ENCODE measurements around the gene GRM6. TPM values are rescaled to one million over a fixed set of nuclear protein-coding genes. Genes with fewer than 3 reads are reported as not detected.

Gene GRM6
- polyA plus RNA-seq, 4 donors = 0.56 to 0.90 (median 0.69) TPM

DNA sequence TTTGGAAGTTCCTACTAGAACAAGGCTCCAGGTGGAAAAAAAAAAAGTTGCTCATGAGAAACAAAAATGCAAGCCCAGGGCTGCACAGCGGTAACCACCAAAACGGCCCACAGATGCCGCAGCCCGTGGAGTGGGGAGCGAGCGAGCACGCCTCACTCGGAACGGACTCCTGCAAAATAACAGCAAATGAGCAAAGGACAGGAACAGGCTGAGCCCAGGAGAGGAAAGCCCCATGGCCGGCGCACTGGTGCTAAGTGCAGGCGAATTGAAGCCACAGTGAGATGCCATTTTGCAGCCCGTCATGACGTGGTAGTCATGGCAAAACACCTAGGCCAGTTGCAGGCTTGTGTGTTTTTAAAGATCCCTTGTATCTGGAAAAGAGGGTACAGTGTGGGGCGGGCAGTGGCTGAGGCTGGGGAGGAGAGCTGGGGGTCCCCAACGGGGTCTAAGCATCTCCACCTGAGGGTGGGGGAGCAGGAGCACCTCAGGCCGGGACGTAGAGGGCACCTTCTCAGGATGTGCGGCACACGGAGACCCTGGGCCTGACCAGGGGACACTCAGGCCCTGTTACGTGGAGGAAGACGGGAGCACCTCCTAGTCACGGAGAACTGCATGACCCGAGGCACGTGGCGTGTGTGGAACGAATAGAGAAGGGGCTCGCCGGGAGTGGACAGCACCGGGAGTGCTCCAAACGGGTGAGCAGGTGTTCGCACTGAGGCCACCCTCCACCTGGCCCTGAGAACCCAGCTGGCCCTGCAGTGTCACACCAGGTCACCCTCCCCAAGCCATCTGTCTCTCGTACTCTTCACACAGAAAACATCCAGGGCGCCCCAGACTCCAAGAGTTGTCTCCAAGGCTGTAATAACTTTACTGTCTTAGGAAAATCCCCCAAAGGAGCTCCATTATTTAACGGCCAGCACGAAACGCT, 10.7 kb downstream of the GRM6 start:
- no peak for DNase-seq (ENCODE audit: low read depth in 4 of 4, low spot score in 3 of 4)

DNA sequence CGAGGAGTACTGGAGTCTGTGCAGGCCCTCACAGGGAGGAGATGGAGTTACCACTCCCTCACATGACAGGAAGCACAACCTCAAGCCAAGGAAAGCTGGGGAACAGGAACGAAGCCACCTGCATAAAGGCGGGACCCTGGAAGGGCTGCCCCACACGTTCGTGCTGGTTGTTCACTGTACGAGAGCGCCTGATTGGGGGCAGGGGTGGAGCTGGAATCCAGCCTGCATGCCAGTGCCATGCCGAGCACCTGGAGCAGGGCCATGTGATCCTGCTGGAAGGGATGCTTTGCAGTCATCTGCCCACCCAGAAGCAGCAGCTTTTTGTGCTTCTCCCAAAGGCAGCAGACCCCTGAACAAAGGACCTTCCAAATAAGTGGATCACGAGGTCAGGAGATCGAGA, 11.4 kb downstream of the GRM6 start:
- no peak for DNase-seq (ENCODE audit: low read depth in 4 of 4, low spot score in 3 of 4)

DNA sequence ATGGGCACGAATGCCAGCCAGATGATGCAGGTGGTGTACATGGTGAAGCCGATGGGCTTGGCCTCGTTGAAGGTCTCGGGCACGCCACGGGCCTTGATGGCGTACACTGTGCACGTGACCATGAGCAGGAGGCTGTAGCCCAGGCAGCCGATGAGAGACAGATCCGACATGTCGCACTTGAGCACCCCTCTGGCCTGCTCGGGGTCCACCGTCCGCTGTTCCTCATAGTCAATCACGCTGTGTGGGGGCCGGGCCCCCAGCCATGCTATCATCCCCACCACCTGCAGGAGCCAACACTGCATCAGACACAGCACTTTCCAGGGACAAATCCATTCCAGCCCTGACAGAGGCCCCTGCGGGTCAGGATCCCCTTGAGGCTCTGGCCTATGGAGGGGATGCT, 12.2 kb downstream of the GRM6 start:
- DNase-seq (ENCODE audit: low read depth in 4 of 4, low spot score in 3 of 4) = no peak

DNA sequence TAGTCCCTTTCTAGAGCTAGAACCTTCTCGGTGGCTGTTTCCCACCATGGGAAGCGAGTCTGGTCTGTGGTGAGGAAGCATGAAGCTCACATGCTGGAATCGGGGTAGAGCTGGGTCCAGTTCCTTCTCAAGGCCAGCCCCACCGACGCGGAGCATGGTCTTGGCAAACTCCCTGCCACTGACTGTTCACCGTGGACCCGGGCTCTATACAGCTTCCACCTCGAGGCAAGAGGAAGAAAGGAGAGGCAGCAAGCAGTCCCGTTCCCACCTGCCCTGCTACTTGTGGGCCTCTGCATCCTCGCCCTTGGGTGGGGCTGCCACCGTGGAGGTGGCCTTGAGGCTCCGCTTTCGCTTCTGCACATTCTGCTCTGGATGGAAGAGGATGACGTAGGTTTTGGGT, 13.7 kb downstream of the GRM6 start:
- no peak for DNase-seq (ENCODE audit: low read depth in 4 of 4, low spot score in 3 of 4)

DNA sequence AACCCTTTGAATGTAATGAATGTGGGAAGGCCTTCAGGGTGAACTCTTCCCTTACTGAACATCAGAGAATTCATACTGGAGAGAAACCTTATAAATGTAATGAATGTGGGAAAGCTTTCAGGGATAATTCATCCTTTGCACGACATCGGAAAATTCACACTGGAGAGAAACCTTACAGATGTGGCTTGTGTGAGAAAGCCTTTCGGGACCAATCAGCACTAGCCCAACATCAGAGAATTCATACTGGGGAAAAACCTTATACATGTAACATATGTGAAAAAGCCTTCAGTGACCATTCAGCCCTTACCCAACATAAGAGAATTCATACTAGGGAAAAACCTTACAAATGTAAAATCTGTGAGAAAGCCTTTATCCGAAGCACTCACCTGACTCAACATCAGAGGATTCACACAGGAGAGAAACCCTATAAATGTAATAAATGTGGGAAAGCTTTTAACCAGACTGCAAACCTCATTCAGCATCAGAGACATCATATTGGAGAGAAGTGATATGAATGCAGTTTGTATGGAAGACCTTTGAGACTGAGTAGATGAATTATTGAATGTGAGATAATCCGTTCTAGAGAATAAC, 29.6 kb downstream of the GRM6 start:
- DNase-seq (ENCODE audit: low read depth in 4 of 4, low spot score in 3 of 4) = no peak

DNA sequence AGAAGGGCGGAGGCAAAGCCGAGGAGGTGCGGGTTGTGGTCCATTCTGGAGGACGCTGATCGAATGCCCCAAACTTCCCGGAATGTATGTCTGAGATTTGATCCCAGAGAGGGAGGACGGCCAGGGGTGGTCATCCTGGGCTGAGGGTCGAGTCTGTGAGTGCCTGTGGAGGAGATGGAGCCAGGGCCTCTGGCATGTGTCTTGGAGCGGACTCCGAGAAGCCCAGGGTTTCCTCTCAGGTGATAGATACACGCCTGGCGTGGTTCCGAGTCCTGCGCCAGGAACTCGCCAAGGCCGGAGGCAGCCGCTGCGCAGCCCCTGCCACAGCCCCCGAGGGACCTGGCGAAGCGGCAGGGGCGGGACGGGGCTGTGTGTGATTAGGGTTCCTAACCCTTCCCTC, 53.8 kb downstream of the GRM6 start:
- peak in 2 of 4 donors; percentile 12 for DNase-seq (ENCODE audit: low read depth in 4 of 4, low spot score in 3 of 4)

DNA sequence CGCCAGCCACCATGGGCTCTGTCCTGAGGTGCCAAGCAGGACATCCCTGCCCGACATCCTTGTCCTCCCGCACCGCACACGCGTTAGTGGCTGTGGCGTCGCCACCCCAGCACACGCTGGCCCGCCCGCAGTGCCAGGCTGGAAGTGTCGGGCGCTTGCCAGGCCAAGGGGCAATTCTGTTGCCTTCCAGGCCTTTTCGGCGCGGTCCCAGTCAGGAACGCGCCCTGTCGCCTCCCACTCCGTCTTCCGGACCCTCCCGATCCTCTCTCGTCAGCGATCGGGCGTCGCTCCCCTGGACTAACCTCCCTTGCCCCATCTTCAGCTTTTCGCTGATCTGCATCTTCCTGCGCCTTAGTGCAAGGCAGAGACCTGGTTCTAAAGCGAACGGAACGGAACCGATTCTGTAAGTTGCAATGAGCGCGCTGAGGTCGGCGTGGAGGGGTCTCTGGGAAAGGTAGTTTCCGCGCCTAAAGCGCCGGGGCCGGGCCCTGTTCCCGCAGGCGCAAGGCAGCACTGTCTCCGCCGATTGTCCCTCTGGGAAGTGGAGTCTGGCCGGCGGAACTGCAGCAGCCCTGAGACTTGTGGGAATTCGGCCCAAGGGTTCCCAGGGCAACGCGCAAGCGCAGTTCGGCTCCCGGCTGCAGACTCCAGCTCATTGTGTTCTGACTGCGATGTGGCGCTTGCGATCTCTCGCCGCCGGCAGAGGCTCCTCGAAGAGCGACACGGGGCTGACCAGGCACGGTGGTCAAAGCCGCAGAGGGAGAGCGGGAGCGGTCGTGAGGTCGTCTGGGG, 54.4 kb downstream of the GRM6 start, which contains the start of gene ZNF454:
Gene ZNF454, plus strand, starts transcription at position 630 of the 792 bp plus-strand sequence. CDS start 1,594 bp downstream, outside the sequence.
- DNase-seq (ENCODE audit: low read depth in 4 of 4, low spot score in 3 of 4) = peak; percentile 92 to 96 (median 94)

DNA sequence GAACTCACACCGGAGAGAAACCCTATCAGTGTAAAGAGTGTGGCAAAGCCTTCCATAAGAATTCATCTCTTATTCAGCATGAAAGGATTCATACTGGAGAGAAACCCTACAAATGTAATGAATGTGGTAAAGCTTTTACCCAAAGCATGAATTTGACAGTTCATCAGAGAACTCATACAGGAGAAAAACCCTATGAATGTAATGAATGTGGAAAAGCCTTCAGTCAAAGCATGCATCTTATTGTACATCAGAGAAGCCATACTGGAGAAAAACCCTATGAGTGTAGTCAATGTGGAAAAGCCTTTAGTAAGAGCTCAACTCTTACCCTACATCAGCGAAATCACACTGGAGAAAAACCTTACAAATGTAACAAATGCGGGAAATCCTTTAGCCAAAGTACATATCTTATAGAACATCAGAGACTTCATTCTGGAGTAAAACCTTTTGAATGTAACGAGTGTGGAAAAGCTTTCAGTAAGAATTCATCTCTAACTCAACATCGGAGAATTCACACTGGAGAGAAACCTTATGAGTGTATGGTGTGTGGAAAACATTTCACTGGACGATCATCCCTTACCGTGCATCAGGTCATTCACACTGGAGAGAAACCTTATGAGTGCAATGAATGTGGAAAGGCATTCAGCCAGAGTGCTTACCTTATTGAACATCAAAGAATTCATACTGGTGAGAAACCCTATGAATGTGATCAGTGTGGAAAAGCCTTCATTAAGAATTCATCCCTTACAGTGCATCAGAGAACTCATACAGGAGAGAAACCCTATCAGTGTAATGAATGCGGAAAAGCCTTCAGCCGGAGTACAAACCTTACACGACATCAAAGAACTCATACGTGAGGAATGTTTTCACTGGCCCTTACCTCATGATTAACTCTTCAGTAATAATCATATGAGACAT, 63.0 kb downstream of the GRM6 start:
- no peak for DNase-seq (ENCODE audit: low read depth in 4 of 4, low spot score in 3 of 4)

Other genes with a start within 250 kb of the GRM6 start
- gene ZNF354B, start 135.4 kb downstream of the GRM6 start, polyA plus RNA-seq (ENCODE audit: insufficient read length in 4 of 4) = 10 to 100 TPM; 21.3 to 25.9 (median 23.3) TPM
- gene ZFP2, start 99.4 kb downstream of the GRM6 start, polyA plus RNA-seq (ENCODE audit: insufficient read length in 4 of 4) = 1 to 10 TPM; 6.6 to 8.9 (median 8.1) TPM
- 1 to 10 TPM; 5.9 to 7.3 (median 6.5) TPM for gene ZNF454, start 54.1 kb downstream of the GRM6 start, polyA plus RNA-seq (ENCODE audit: insufficient read length in 4 of 4)
- 1 to 10 TPM; 7.2 to 9.8 (median 8.5) TPM for gene ZNF879, start 28.5 kb upstream of the GRM6 start, polyA plus RNA-seq (ENCODE audit: insufficient read length in 4 of 4)
- gene ZNF354C, start 65.1 kb upstream of the GRM6 start, polyA plus RNA-seq (ENCODE audit: insufficient read length in 4 of 4) = 10 to 100 TPM; 15.9 to 20.0 (median 18.7) TPM